Neural crest cell (in vitro differentiated cells): ENCODE measurements around the gene STIM1. TPM values are rescaled to one million over a fixed set of nuclear protein-coding genes. Genes with fewer than 3 reads are reported as not detected.

Experiments
- DNase-seq: peaks from one replicate; pipeline ENCODE4 v3.0.0; 2021; ENCODE audit warnings: low read depth, mixed read lengths, low spot score
- H3K27ac Mint-ChIP-seq: one replicate; pipeline ENCODE4 v1.8.0; 2021; ENCODE audit warnings: mild to moderate bottlenecking, mixed read lengths; ENCODE audit not compliant: unreplicated experiment
- H3K27me3 Mint-ChIP-seq: 2 replicates; pipeline ENCODE4 v1.8.0; 2021; ENCODE audit warnings: low read depth, mild to moderate bottlenecking, mixed read lengths
- H3K36me3 Mint-ChIP-seq: 2 replicates; pipeline ENCODE4 v1.8.0; 2021; ENCODE audit warnings: low read depth, mild to moderate bottlenecking, mixed read lengths
- H3K4me1 Mint-ChIP-seq: 2 replicates; pipeline ENCODE4 v1.8.0; 2021; ENCODE audit warnings: mixed read lengths
- H3K4me3 Mint-ChIP-seq: one replicate; pipeline ENCODE4 v1.8.0; 2021; ENCODE audit warnings: mild to moderate bottlenecking, mixed read lengths
- H3K9me3 Mint-ChIP-seq: 2 replicates; pipeline ENCODE4 v1.8.0; 2021; ENCODE audit warnings: mixed read lengths
- total RNA-seq: library from RNA; stranded (reverse); gene quantifications from 2 replicates; pipeline ENCODE4 v1.2.1, GENCODE V29; 2021
- TF ChIP-seq, protein P1 (sequence below): fragments of 200-600 bp; sonication (generic); conservative IDR thresholded peaks from 2 replicates; pipeline ENCODE4 v1.5.0; 2021; ENCODE audit warnings: antibody characterized with exemption, mild to moderate bottlenecking

The STIM1 gene
- total RNA-seq, 1 donor from 2014 or later: 24.4 TPM

- no peak overlapping the region for H3K27ac Mint-ChIP-seq
- no peaks in the 10 kb centered on the region for H3K27me3 Mint-ChIP-seq
- H3K4me3 Mint-ChIP-seq: no peak overlapping the region
These were observed 206.2 kb downstream of the STIM1 start for GRCh38 chr11:4061700-4062099.

DNA sequence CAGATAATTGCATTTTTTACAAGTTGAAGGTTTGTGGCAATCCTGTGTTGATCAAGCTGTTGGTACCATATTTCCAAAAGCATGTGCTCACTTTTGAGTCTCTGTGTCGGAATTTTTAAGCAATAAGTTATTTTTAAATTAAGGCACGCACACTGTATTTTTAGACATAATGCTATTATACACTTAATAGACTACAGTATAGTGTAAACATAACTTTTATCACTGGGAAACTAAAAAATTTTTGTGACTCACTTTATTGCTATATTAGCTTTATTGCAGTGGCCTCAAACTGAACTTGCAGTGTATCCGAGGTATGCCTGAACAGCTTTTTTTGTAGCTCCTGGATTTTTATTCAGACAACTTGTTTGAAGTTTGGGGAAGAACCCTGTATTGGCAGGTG lies 207.9 kb downstream of the STIM1 start:
- H3K9me3 Mint-ChIP-seq: no peaks in the 10 kb centered on the region
- H3K4me1 Mint-ChIP-seq: peaks cover 3% of the 10 kb centered on the region
- no peaks in the 10 kb centered on the region for H3K36me3 Mint-ChIP-seq
- no peak overlapping the region for H3K27ac Mint-ChIP-seq
- TF ChIP-seq, protein P1, sequence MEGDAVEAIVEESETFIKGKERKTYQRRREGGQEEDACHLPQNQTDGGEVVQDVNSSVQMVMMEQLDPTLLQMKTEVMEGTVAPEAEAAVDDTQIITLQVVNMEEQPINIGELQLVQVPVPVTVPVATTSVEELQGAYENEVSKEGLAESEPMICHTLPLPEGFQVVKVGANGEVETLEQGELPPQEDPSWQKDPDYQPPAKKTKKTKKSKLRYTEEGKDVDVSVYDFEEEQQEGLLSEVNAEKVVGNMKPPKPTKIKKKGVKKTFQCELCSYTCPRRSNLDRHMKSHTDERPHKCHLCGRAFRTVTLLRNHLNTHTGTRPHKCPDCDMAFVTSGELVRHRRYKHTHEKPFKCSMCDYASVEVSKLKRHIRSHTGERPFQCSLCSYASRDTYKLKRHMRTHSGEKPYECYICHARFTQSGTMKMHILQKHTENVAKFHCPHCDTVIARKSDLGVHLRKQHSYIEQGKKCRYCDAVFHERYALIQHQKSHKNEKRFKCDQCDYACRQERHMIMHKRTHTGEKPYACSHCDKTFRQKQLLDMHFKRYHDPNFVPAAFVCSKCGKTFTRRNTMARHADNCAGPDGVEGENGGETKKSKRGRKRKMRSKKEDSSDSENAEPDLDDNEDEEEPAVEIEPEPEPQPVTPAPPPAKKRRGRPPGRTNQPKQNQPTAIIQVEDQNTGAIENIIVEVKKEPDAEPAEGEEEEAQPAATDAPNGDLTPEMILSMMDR: no peak
- H3K4me3 Mint-ChIP-seq: no peak overlapping the region
- no peak for DNase-seq
- no peaks in the 10 kb centered on the region for H3K27me3 Mint-ChIP-seq

More at GRCh38 chr11:4061700-4062099, 206.2 kb downstream of the STIM1 start:
- no peak for DNase-seq
- Mint-ChIP-seq H3K4me1 (peaks cover 8% of the 10 kb centered on the region), H3K9me3 (no peaks in the 10 kb centered on the region), H3K36me3 (no peaks in the 10 kb centered on the region)
- TF ChIP-seq, protein P1: no peak

DNA sequence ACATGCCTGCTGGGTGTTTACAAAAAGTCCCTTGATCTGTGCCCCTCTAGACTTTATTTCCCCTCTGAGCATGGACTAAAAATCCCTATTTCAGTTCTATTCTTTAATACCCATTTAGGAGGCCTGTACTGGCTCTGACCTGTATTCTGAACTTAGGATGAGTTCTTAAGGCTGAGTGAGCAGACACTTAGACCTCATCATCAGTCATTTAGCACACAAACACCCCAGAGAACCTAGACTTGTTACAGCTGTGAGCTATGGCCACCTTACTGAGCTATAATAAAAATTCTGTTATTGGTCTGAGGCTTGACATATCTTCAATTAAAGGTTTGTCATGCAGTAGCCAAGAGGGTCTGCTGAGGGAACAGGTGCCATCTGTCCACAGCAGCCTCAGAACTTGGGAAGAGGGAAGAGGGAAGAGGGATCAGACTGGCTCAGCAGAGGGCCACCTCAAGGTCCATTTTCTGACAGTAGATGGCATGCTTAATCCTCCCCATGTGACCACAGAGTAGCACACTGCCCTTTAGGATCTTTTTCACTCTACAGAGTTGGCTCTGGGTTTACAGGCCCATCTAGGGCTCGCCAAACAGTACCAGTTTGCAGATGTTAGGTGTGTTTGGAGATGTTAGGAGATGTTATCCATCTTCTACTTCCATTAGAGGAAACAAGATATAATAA lies 209.0 kb downstream of the STIM1 start:
- no peak for DNase-seq
- Mint-ChIP-seq H3K27ac (no peak overlapping the region), H3K4me3 (no peak overlapping the region), H3K4me1 (no peaks in the 10 kb centered on the region), H3K9me3 (no peaks in the 10 kb centered on the region), H3K27me3 (no peaks in the 10 kb centered on the region), H3K36me3 (no peaks in the 10 kb centered on the region)
- TF ChIP-seq, protein P1: no peak

- TF ChIP-seq, protein P1: no peak
- Mint-ChIP-seq H3K36me3 (no peaks in the 10 kb centered on the region), H3K27me3 (no peaks in the 10 kb centered on the region), H3K27ac (peak overlapping the region; percentile 22), H3K4me3 (no peak overlapping the region), H3K4me1 (no peaks in the 10 kb centered on the region), H3K9me3 (no peaks in the 10 kb centered on the region)
- DNase-seq: no peak
These were observed 209.6 kb downstream of the STIM1 start for GRCh38 chr11:4065086-4065485.

DNA sequence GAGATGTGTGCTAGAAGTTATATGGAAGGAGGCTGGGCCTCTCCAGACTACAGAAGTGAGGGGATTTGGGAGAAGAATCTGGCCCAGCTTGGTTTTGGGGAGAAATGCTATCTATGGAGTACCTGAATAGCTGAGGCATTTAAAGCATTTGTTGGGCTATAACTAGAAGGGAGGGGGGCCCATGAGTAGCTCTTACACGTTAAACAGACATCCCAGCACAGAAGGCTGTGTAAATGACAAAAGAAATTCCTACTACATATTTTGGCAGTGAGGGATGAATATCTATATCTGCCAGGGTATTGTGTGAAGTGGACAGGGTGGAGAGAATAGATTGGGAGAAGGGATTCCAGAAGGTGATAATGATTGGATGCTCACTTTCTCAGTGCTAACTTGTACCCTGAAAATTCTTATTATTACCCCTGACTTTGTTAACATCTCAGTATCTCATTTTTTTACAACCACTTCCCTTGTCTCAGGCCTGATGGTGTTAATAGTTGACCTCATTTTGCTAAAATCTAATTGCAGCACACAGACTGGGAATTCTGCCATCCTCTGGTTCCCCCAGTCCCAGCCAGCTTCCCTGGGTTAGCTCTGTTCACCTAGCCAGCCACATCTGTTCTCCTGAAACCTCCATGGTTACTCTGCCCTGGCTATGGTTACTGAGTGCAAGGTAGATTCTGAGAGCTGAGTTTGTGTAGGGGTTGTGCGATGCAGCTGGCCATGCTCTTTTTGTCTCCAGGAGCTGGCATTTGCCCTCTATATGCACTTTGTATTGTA lies 210.3 kb downstream of the STIM1 start:
- Mint-ChIP-seq H3K9me3 (no peaks in the 10 kb centered on the region), H3K27ac (peak overlapping the region; percentile 22), H3K36me3 (no peaks in the 10 kb centered on the region), H3K4me3 (no peak overlapping the region), H3K4me1 (no peaks in the 10 kb centered on the region), H3K27me3 (no peaks in the 10 kb centered on the region)
- no peak for DNase-seq
- TF ChIP-seq, protein P1: no peak
